Loucy (cell line): ENCODE measurements around the gene IQCF5.

ENCODE experiments used
- H2AFZ ChIP-seq: fragments of 200-600 bp; sonication (generic); 2 replicates; pipeline ENCODE4 v1.6.0; 2016; ENCODE audit warnings: antibody characterized with exemption, mild to moderate bottlenecking, low read length, moderate library complexity
- H3F3A ChIP-seq: fragments of 200-600 bp; 2 replicates; pipeline ENCODE4 v1.6.0; 2016; ENCODE audit warnings: antibody characterized with exemption, low read depth, mild to moderate bottlenecking
- H3K27me3 ChIP-seq: fragments of 200-600 bp; sonication (generic); 2 replicates; pipeline ENCODE4 v1.6.1; 2014; ENCODE audit warnings: low read length, mild to moderate bottlenecking; ENCODE audit not compliant: insufficient read depth, poor library complexity, severe bottlenecking
- H3K36me3 ChIP-seq: fragments of 200-600 bp; sonication (generic); 2 replicates; pipeline ENCODE4 v1.6.1; 2016; ENCODE audit warnings: low read length; ENCODE audit not compliant: insufficient read depth
- H3K4me1 ChIP-seq: fragments of 200-600 bp; sonication (generic); 2 replicates; pipeline ENCODE4 v1.5.1; 2014; ENCODE audit warnings: low read length, mild to moderate bottlenecking; ENCODE audit not compliant: insufficient read depth, poor library complexity, severe bottlenecking
- H3K4me2 ChIP-seq: fragments of 200-600 bp; sonication (generic); 2 replicates; pipeline ENCODE4 v1.6.0; 2014; ENCODE audit warnings: antibody characterized with exemption, low read length, low read depth, mild to moderate bottlenecking; ENCODE audit not compliant: poor library complexity, severe bottlenecking
- H3K4me3 ChIP-seq: fragments of 200-600 bp; sonication (generic); 2 replicates; pipeline ENCODE4 v1.5.1; 2014; ENCODE audit warnings: low read length, mild to moderate bottlenecking, mixed read lengths; ENCODE audit not compliant: poor library complexity, severe bottlenecking
- H3K79me2 ChIP-seq: fragments of 200-600 bp; sonication (generic); 2 replicates; pipeline ENCODE4 v1.6.1; 2014; ENCODE audit warnings: low read length; ENCODE audit not compliant: insufficient read depth
- H3K9ac ChIP-seq: fragments of 200-600 bp; sonication (generic); 2 replicates; pipeline ENCODE4 v1.6.0; 2014; ENCODE audit warnings: mild to moderate bottlenecking, low read depth, low read length, moderate library complexity; ENCODE audit not compliant: poor library complexity, severe bottlenecking
- H3K9me2 ChIP-seq: fragments of 200-600 bp; sonication (generic); replicated peaks from 2 replicates; pipeline ENCODE4 v1.6.1; 2016; ENCODE audit warnings: low read depth, low read length, mixed read lengths
- H3K9me3 ChIP-seq: fragments of 200-600 bp; sonication (generic); 2 replicates; pipeline ENCODE4 v1.6.1; 2014; ENCODE audit warnings: mild to moderate bottlenecking, antibody characterized with exemption, low read length, low read depth; ENCODE audit not compliant: insufficient read depth
- H4K20me1 ChIP-seq: fragments of 200-600 bp; sonication (generic); 2 replicates; pipeline ENCODE4 v1.6.0; 2014; ENCODE audit warnings: antibody characterized with exemption, low read length, mild to moderate bottlenecking; ENCODE audit not compliant: insufficient read depth, poor library complexity, severe bottlenecking
- EZH2phosphoT487 ChIP-seq: fragments of 200-600 bp; IDR thresholded peaks from 2 replicates; pipeline ENCODE4 v1.6.1; 2018; ENCODE audit warnings: antibody characterized with exemption, mild to moderate bottlenecking, moderate library complexity, borderline replicate concordance
- TF ChIP-seq, protein P1 (sequence below): fragments of 200-600 bp; sonication (generic); conservative IDR thresholded peaks from 2 replicates; pipeline ENCODE4 v1.5.1; 2014; ENCODE audit warnings: mild to moderate bottlenecking, antibody characterized with exemption, low read length

IQCF5 gene

DNA sequence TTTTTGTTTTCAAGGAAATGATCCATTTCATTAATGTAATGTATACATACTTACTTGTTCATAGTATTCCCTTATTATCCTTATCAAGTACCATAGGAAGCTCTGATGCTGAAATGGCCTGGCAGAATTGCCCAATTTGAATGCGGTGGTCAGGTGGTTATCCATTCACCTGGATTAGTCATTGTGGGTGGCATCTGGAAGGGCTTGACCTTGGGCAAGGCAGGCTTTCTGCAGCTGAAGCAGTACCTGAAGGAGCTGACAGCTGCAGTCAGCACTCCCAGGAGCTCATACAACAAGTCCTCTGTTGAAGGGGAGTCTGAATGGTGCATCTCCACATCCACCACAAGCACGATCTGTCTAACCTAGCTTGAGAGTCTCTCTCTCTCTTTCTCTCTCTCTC lies 12.2 kb upstream of the IQCF5 start:
- H3K27me3 ChIP-seq, result no peaks in the 10 kb centered on the region
- TF ChIP-seq, protein P1, sequence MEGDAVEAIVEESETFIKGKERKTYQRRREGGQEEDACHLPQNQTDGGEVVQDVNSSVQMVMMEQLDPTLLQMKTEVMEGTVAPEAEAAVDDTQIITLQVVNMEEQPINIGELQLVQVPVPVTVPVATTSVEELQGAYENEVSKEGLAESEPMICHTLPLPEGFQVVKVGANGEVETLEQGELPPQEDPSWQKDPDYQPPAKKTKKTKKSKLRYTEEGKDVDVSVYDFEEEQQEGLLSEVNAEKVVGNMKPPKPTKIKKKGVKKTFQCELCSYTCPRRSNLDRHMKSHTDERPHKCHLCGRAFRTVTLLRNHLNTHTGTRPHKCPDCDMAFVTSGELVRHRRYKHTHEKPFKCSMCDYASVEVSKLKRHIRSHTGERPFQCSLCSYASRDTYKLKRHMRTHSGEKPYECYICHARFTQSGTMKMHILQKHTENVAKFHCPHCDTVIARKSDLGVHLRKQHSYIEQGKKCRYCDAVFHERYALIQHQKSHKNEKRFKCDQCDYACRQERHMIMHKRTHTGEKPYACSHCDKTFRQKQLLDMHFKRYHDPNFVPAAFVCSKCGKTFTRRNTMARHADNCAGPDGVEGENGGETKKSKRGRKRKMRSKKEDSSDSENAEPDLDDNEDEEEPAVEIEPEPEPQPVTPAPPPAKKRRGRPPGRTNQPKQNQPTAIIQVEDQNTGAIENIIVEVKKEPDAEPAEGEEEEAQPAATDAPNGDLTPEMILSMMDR, result no peak
- no peak for TF ChIP-seq EZH2phosphoT487
- peaks cover 13% of the 10 kb centered on the region for H3K4me1 ChIP-seq
- H3K36me3 ChIP-seq, result no peaks in the 10 kb centered on the region
- no peaks in the 10 kb centered on the region for H4K20me1 ChIP-seq
- no peak overlapping the region for H3K4me2 ChIP-seq
- H3K4me3 ChIP-seq, result no peak overlapping the region
- no peaks in the 10 kb centered on the region for H3K9me2 ChIP-seq
- no peak overlapping the region for H2AFZ ChIP-seq
- H3K79me2 ChIP-seq, result no peaks in the 10 kb centered on the region
- H3F3A ChIP-seq, result no peaks in the 10 kb centered on the region
- H3K9ac ChIP-seq, result no peak overlapping the region
- H3K9me3 ChIP-seq, result no peaks in the 10 kb centered on the region

DNA sequence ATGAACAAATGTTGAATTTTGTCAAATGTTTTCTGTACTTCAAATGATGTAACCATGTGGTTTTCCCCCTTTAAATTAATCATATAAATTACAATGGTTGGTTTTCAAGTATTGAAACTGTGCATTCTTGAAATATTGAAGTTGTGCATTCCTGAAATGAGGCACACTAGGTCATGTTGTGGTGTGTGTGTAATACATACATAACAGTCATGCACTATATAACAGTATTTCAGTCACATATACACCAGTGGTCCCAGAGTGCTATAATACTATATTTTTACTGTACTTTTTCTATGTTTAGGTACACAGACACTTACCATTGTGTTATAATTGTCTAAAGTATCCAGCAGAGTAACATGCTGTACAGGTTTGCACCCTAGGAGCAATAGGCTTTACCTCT lies 11.0 kb upstream of the IQCF5 start:
- no peak overlapping the region for H3K4me3 ChIP-seq

DNA sequence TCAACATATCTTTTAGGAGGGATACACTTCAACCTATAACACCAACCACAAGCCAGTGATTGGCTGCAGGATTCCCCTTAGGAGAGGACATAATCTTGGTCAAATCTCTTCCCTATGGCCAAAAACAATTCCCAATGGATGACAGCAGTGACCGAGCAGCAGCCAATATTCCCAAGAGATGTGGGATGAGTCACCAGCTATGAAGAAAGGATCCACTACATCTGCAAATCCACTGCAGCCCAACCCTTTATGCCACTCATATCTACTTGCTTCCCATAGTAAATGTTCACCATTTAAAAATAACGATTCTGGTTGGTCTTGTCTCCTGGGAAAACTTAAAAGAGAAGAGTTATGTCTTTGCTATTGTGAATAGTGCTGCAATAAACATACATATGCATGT lies 4.5 kb upstream of the IQCF5 start:
- no peaks in the 10 kb centered on the region for H3K27me3 ChIP-seq
- no peaks in the 10 kb centered on the region for H3K36me3 ChIP-seq
- no peak overlapping the region for H3K4me2 ChIP-seq
- H3K4me3 ChIP-seq, result no peak overlapping the region
- H3K9me2 ChIP-seq, result no peaks in the 10 kb centered on the region
- no peaks in the 10 kb centered on the region for H3K79me2 ChIP-seq
- H3F3A ChIP-seq, result no peaks in the 10 kb centered on the region
- H3K9me3 ChIP-seq, result no peaks in the 10 kb centered on the region
- TF ChIP-seq EZH2phosphoT487, result no peak
- TF ChIP-seq, protein P1, result no peak
- no peak overlapping the region for H2AFZ ChIP-seq
- H3K4me1 ChIP-seq, result no peaks in the 10 kb centered on the region
- H4K20me1 ChIP-seq, result no peaks in the 10 kb centered on the region
- no peak overlapping the region for H3K9ac ChIP-seq

More for the DNA sequence above, 11.0 kb upstream of the IQCF5 start:
- H3F3A ChIP-seq, result no peaks in the 10 kb centered on the region
- no peaks in the 10 kb centered on the region for H3K9me3 ChIP-seq
- no peak overlapping the region for H3K4me2 ChIP-seq
- H3K79me2 ChIP-seq, result no peaks in the 10 kb centered on the region
- H4K20me1 ChIP-seq, result no peaks in the 10 kb centered on the region
- no peak overlapping the region for H2AFZ ChIP-seq
- no peak overlapping the region for H3K9ac ChIP-seq
- no peaks in the 10 kb centered on the region for H3K36me3 ChIP-seq
- no peaks in the 10 kb centered on the region for H3K9me2 ChIP-seq
- H3K4me1 ChIP-seq, result peaks cover 4% of the 10 kb centered on the region
- TF ChIP-seq, protein P1, result no peak
- H3K27me3 ChIP-seq, result no peaks in the 10 kb centered on the region
